ENCODE measurements around the gene TERB2.
A peak's percentile ranks its signal among the peaks of the same experiment; 100 is the strongest.
"Not testable (repeated sequence)": the region's sequence is repeated elsewhere in the genome, so short reads cannot be mapped to it uniquely, and the experiment has no call there.

Gene TERB2

GRCh38 chr15:45009046-45009445, 52.6 kb downstream of the TERB2 start:
- no peak for TF ChIP-seq CTCF (IDR thresholded peaks at IDR 0.05; ENCODE audit: low read depth, low read length)

GRCh38 chr15:45015114-45015513, 58.6 kb downstream of the TERB2 start:
- not testable (repeated sequence) for DNase-seq (ENCODE audit: extremely low read depth, low read depth)

More at GRCh38 chr15:45009046-45009445, 52.6 kb downstream of the TERB2 start:
- no peak for DNase-seq (ENCODE audit: extremely low read depth, low read depth)

- not testable (repeated sequence) for DNase-seq (ENCODE audit: extremely low read depth, low read depth)
Observed at GRCh38 chr15:45020222-45020900, 63.9 kb downstream of the TERB2 start.

- DNase-seq (ENCODE audit: extremely low read depth, low read depth), result not testable (repeated sequence)
Observed at GRCh38 chr15:45020901-45021259, 64.4 kb downstream of the TERB2 start.

- no peak for DNase-seq (ENCODE audit: extremely low read depth, low read depth)
- no peak for TF ChIP-seq CTCF (IDR thresholded peaks at IDR 0.05; ENCODE audit: low read depth, low read length)
Observed at GRCh38 chr15:45021348-45021747, 64.9 kb downstream of the TERB2 start.

GRCh38 chr15:45022871-45023658, 66.6 kb downstream of the TERB2 start, which contains the start of gene SORD:
SORD (plus strand) TSS chr15:45023195; CDS start chr15:45023284, 89 bp downstream.
- DNase-seq (ENCODE audit: extremely low read depth, low read depth), result peak; percentile 39
- no peak for TF ChIP-seq CTCF (IDR thresholded peaks at IDR 0.05; ENCODE audit: low read depth, low read length)

- TF ChIP-seq CTCF (IDR thresholded peaks at IDR 0.05; ENCODE audit: low read depth, low read length), result no peak
- DNase-seq (ENCODE audit: extremely low read depth, low read depth), result no peak
Observed at GRCh38 chr15:45023659-45024225, 67.3 kb downstream of the TERB2 start.

GRCh38 chr15:45024649-45025048, 68.2 kb downstream of the TERB2 start:
- DNase-seq (ENCODE audit: extremely low read depth, low read depth), result not testable (repeated sequence)

GRCh38 chr15:45025627-45026026, 69.1 kb downstream of the TERB2 start:
- DNase-seq (ENCODE audit: extremely low read depth, low read depth), result not testable (repeated sequence)

- no peak for TF ChIP-seq CTCF (IDR thresholded peaks at IDR 0.05; ENCODE audit: low read depth, low read length)
- no peak for DNase-seq (ENCODE audit: extremely low read depth, low read depth)
Observed at GRCh38 chr15:45026651-45027190, 70.2 kb downstream of the TERB2 start.
